ENCODE measurements around the gene INKA1. TPM values are rescaled to one million over a fixed set of nuclear protein-coding genes. Genes with fewer than 3 reads are reported as not detected.
A peak's percentile ranks its signal among the peaks of the same experiment; 100 is the strongest.
"Not testable (repeated sequence)": the region's sequence is repeated elsewhere in the genome, so short reads cannot be mapped to it uniquely, and the experiment has no call there.

Gene INKA1
- total RNA-seq, 1 donor from 2014 or later, result 1.4 TPM

GRCh38 chr3:49807431-49808114 lies 4.5 kb downstream of the INKA1 start:
- Mint-ChIP-seq H3K27me3 (peaks cover 3% of the 10 kb centered on the region), H3K4me1 (peaks cover 45% of the 10 kb centered on the region), H3K9me3 (no peaks in the 10 kb centered on the region), H3K27ac (no peak overlapping the region), H3K4me3 (no peak overlapping the region), H3K36me3 (ENCODE audit: low read depth) (peaks cover 24% of the 10 kb centered on the region)
- no peak for DNase-seq
- intact Hi-C loops (cut with micrococcal nuclease), result no loop called here

GRCh38 chr3:49812916-49813496 lies 9.9 kb downstream of the INKA1 start:
- DNase-seq, result no peak
- H3K9me3 Mint-ChIP-seq, result no peaks in the 10 kb centered on the region
- H3K4me3 Mint-ChIP-seq, result peak overlapping the region; percentile 96
- H3K27ac Mint-ChIP-seq, result peak overlapping the region; percentile 95
- H3K27me3 Mint-ChIP-seq, result no peaks in the 10 kb centered on the region
- H3K36me3 Mint-ChIP-seq (ENCODE audit: low read depth), result peaks cover 20% of the 10 kb centered on the region
- H3K4me1 Mint-ChIP-seq, result peaks cover 32% of the 10 kb centered on the region
- intact Hi-C loops (cut with micrococcal nuclease), result loop anchor here (1.0 kb wide), 1 partner anchor 11 kb away; no protein-coding TSS in a partner anchor

GRCh38 chr3:49813497-49814174 lies 10.6 kb downstream of the INKA1 start, which contains the start of gene UBA7:
Gene UBA7, minus strand, starts transcription at chr3:49813953. Its CDS starts 166 bp downstream, at chr3:49813787.
- peaks cover 29% of the 10 kb centered on the region for H3K4me1 Mint-ChIP-seq
- DNase-seq, result peak; percentile 86
- peak within 1 kb of the TSS; percentile 96 for H3K4me3 Mint-ChIP-seq
- intact Hi-C loops (cut with micrococcal nuclease), result loop anchor here (1.0 kb wide), 1 partner anchor 11 kb away; no protein-coding TSS in a partner anchor
- no peaks in the 10 kb centered on the region for H3K27me3 Mint-ChIP-seq
- H3K9me3 Mint-ChIP-seq, result no peaks in the 10 kb centered on the region
- H3K36me3 Mint-ChIP-seq (ENCODE audit: low read depth), result peaks cover 20% of the 10 kb centered on the region
- H3K27ac Mint-ChIP-seq, result peak within 1 kb of the TSS; percentile 95

- H3K4me1 Mint-ChIP-seq; H3K36me3 Mint-ChIP-seq (ENCODE audit: low read depth); H3K9me3 Mint-ChIP-seq; H3K27me3 Mint-ChIP-seq; intact Hi-C loops (cut with micrococcal nuclease); DNase-seq; H3K4me3 Mint-ChIP-seq; H3K27ac Mint-ChIP-seq: not testable (repeated sequence)
Measured at GRCh38 chr3:49823131-49823530, 20.1 kb downstream of the INKA1 start.

- DNase-seq, result no peak
- intact Hi-C loops (cut with micrococcal nuclease), result no loop called here
Measured at GRCh38 chr3:49826016-49826415, 23.0 kb downstream of the INKA1 start.

GRCh38 chr3:49831341-49831740 lies 28.3 kb downstream of the INKA1 start:
- peaks cover 17% of the 10 kb centered on the region for H3K36me3 Mint-ChIP-seq (ENCODE audit: low read depth)
- H3K27me3 Mint-ChIP-seq, result no peaks in the 10 kb centered on the region
- no peak overlapping the region for H3K27ac Mint-ChIP-seq
- H3K9me3 Mint-ChIP-seq, result no peaks in the 10 kb centered on the region
- intact Hi-C loops (cut with micrococcal nuclease), result no loop called here
- no peaks in the 10 kb centered on the region for H3K4me1 Mint-ChIP-seq
- no peak for DNase-seq
- no peak overlapping the region for H3K4me3 Mint-ChIP-seq

More at GRCh38 chr3:49826016-49826415, 23.0 kb downstream of the INKA1 start:
- Mint-ChIP-seq H3K4me3 (no peak overlapping the region), H3K36me3 (ENCODE audit: low read depth) (peaks cover 8% of the 10 kb centered on the region), H3K9me3 (no peaks in the 10 kb centered on the region), H3K4me1 (no peaks in the 10 kb centered on the region), H3K27ac (no peak overlapping the region), H3K27me3 (no peaks in the 10 kb centered on the region)

- peaks cover 14% of the 10 kb centered on the region for H3K36me3 Mint-ChIP-seq (ENCODE audit: low read depth)
- no peak overlapping the region for H3K27ac Mint-ChIP-seq
- H3K27me3 Mint-ChIP-seq, result no peaks in the 10 kb centered on the region
- H3K4me1 Mint-ChIP-seq, result peaks cover 3% of the 10 kb centered on the region
- no peak overlapping the region for H3K4me3 Mint-ChIP-seq
- intact Hi-C loops (cut with micrococcal nuclease), result loop anchor here (1.0 kb wide), 2 partner anchors 37 to 136 kb away; no protein-coding TSS in a partner anchor
- DNase-seq, result peak; percentile 94
- no peaks in the 10 kb centered on the region for H3K9me3 Mint-ChIP-seq
Measured at GRCh38 chr3:49839193-49839809, 36.2 kb downstream of the INKA1 start.

- Mint-ChIP-seq H3K36me3 (ENCODE audit: low read depth) (peaks cover 11% of the 10 kb centered on the region), H3K4me1 (peaks cover 3% of the 10 kb centered on the region), H3K27ac (no peak overlapping the region), H3K9me3 (no peaks in the 10 kb centered on the region), H3K27me3 (no peaks in the 10 kb centered on the region), H3K4me3 (no peak overlapping the region)
- no peak for DNase-seq
- intact Hi-C loops (cut with micrococcal nuclease), result no loop called here
Measured at GRCh38 chr3:49840388-49840787, 37.3 kb downstream of the INKA1 start.

- H3K4me1 Mint-ChIP-seq, result peaks cover 3% of the 10 kb centered on the region
- H3K27ac Mint-ChIP-seq, result peak overlapping the region; percentile 6
- H3K27me3 Mint-ChIP-seq, result no peaks in the 10 kb centered on the region
- intact Hi-C loops (cut with micrococcal nuclease), result no loop called here
- peaks cover 11% of the 10 kb centered on the region for H3K36me3 Mint-ChIP-seq (ENCODE audit: low read depth)
- no peaks in the 10 kb centered on the region for H3K9me3 Mint-ChIP-seq
- no peak overlapping the region for H3K4me3 Mint-ChIP-seq
- DNase-seq, result peak; percentile 63
Measured at GRCh38 chr3:49841126-49841696, 38.1 kb downstream of the INKA1 start.

GRCh38 chr3:49841806-49842205 lies 38.7 kb downstream of the INKA1 start:
- no peak for DNase-seq
- no peak overlapping the region for H3K4me3 Mint-ChIP-seq
- H3K4me1 Mint-ChIP-seq, result peaks cover 3% of the 10 kb centered on the region
- intact Hi-C loops (cut with micrococcal nuclease), result no loop called here
- H3K27ac Mint-ChIP-seq, result no peak overlapping the region
- no peaks in the 10 kb centered on the region for H3K27me3 Mint-ChIP-seq
- peaks cover 16% of the 10 kb centered on the region for H3K36me3 Mint-ChIP-seq (ENCODE audit: low read depth)
- no peaks in the 10 kb centered on the region for H3K9me3 Mint-ChIP-seq

- Mint-ChIP-seq H3K4me3 (no peak overlapping the region), H3K27me3 (no peaks in the 10 kb centered on the region), H3K27ac (no peak overlapping the region), H3K36me3 (ENCODE audit: low read depth) (peaks cover 15% of the 10 kb centered on the region), H3K9me3 (no peaks in the 10 kb centered on the region), H3K4me1 (peaks cover 3% of the 10 kb centered on the region)
- no peak for DNase-seq
- intact Hi-C loops (cut with micrococcal nuclease), result no loop called here
Measured at GRCh38 chr3:49842843-49843517, 39.9 kb downstream of the INKA1 start.

GRCh38 chr3:49844464-49845183 lies 41.6 kb downstream of the INKA1 start:
- H3K27ac Mint-ChIP-seq, result no peak overlapping the region
- H3K27me3 Mint-ChIP-seq, result no peaks in the 10 kb centered on the region
- H3K36me3 Mint-ChIP-seq (ENCODE audit: low read depth), result peaks cover 11% of the 10 kb centered on the region
- intact Hi-C loops (cut with micrococcal nuclease), result no loop called here
- DNase-seq, result no peak
- H3K4me1 Mint-ChIP-seq, result peaks cover 3% of the 10 kb centered on the region
- H3K4me3 Mint-ChIP-seq, result no peak overlapping the region
- no peaks in the 10 kb centered on the region for H3K9me3 Mint-ChIP-seq

GRCh38 chr3:49845694-49846093 lies 42.6 kb downstream of the INKA1 start:
- no peak for DNase-seq
- H3K4me3 Mint-ChIP-seq, result no peak overlapping the region
- no peaks in the 10 kb centered on the region for H3K27me3 Mint-ChIP-seq
- H3K27ac Mint-ChIP-seq, result no peak overlapping the region
- H3K36me3 Mint-ChIP-seq (ENCODE audit: low read depth), result peaks cover 13% of the 10 kb centered on the region
- H3K9me3 Mint-ChIP-seq, result no peaks in the 10 kb centered on the region
- H3K4me1 Mint-ChIP-seq, result peaks cover 3% of the 10 kb centered on the region
- intact Hi-C loops (cut with micrococcal nuclease), result no loop called here

Data from activated CD4-positive, alpha-beta T cell treated with anti-CD3 and anti-CD28 coated beads, Interleukin-2, amount 10 ng/mL, durations not matched to agents 24 days and 14 days (primary cell).